ENCODE measurements around the gene GBX2.
"Not testable (repeated sequence)": the region's sequence is repeated elsewhere in the genome, so short reads cannot be mapped to it uniquely, and the experiment has no call there.

GBX2 gene

GRCh38 chr2:236143811-236144210 is 24.4 kb downstream of the GBX2 start:
- DNase-seq: no peak

GRCh38 chr2:236141616-236142015 is 26.6 kb downstream of the GBX2 start:
- DNase-seq: not testable (repeated sequence)

- DNase-seq: no peak
Measured at GRCh38 chr2:236137066-236137465, 31.1 kb downstream of the GBX2 start.

GRCh38 chr2:236136538-236136937 is 31.6 kb downstream of the GBX2 start:
- DNase-seq: no peak

- DNase-seq: no peak
Measured at GRCh38 chr2:236133410-236134012, 34.7 kb downstream of the GBX2 start.

GRCh38 chr2:236131073-236131692 is 37.0 kb downstream of the GBX2 start:
- DNase-seq: no peak

- DNase-seq: no peak
Measured at GRCh38 chr2:236130349-236130998, 37.7 kb downstream of the GBX2 start.

- DNase-seq: no peak
Measured at GRCh38 chr2:236129935-236130334, 38.3 kb downstream of the GBX2 start.

GRCh38 chr2:236128321-236128720 is 39.9 kb downstream of the GBX2 start:
- DNase-seq: no peak

GRCh38 chr2:236127010-236127409 is 41.2 kb downstream of the GBX2 start:
- DNase-seq: no peak

GRCh38 chr2:236125541-236125940 is 42.6 kb downstream of the GBX2 start:
- DNase-seq: no peak

- no peak for DNase-seq
Measured at GRCh38 chr2:236124182-236124893, 43.8 kb downstream of the GBX2 start.

- no peak for DNase-seq
Measured at GRCh38 chr2:236123716-236124115, 44.5 kb downstream of the GBX2 start.

- DNase-seq: no peak
Measured at GRCh38 chr2:236122236-236122635, 46.0 kb downstream of the GBX2 start.

GRCh38 chr2:236121546-236121945 is 46.6 kb downstream of the GBX2 start:
- no peak for DNase-seq

- no peak for DNase-seq
Measured at GRCh38 chr2:236120829-236121228, 47.4 kb downstream of the GBX2 start.

- no peak for DNase-seq
Measured at GRCh38 chr2:236120141-236120601, 48.0 kb downstream of the GBX2 start.

- DNase-seq: no peak
Measured at GRCh38 chr2:236119476-236119875, 48.7 kb downstream of the GBX2 start.

GRCh38 chr2:236119003-236119402 is 49.2 kb downstream of the GBX2 start:
- no peak for DNase-seq

GRCh38 chr2:236117861-236118269 is 50.3 kb downstream of the GBX2 start:
- DNase-seq: no peak

GRCh38 chr2:236117401-236117800 is 50.8 kb downstream of the GBX2 start:
- DNase-seq: no peak

All from NCI-H1694 (cell line).